NCI-H1048 (cell line): ENCODE results near the gene ARL5C.

Source experiments
- DNase-seq: peaks from one replicate; lab custom pipeline; 2025; lab: John Stamatoyannopoulos, UW

ARL5C gene, protein sequence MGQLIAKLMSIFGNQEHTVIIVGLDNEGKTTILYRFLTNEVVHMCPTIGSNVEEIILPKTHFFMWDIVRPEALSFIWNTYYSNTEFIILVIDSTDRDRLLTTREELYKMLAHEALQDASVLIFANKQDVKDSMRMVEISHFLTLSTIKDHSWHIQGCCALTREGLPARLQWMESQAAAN

GRCh38 chr17:39165841-39166349 lies at the start of gene ARL5C:
Gene ARL5C, minus strand, starts transcription at chr17:39166161. Its CDS starts 401 bp downstream, at chr17:39165760.
- DNase-seq, result no peak

DNA sequence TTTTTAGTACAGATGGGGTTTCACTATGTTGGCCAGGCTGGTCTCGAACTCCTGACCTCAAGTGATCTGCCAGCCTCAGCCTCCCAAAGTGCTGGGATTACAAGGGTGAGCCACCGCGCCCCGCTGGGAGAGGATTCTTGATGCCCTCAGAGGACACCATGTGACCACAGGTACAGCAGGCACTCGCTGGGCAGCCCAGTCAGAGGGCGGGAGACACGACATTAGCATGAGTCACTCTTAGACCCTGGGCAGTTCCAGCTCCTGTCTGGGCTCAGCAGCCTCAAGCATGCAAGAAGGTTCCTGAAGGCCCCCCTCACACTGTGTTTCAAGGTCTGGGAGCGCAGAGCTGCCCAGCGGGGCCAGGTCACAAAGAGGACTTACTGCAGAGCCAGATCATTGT lies 47.9 kb upstream of the ARL5C start:
- no peak for DNase-seq

DNA sequence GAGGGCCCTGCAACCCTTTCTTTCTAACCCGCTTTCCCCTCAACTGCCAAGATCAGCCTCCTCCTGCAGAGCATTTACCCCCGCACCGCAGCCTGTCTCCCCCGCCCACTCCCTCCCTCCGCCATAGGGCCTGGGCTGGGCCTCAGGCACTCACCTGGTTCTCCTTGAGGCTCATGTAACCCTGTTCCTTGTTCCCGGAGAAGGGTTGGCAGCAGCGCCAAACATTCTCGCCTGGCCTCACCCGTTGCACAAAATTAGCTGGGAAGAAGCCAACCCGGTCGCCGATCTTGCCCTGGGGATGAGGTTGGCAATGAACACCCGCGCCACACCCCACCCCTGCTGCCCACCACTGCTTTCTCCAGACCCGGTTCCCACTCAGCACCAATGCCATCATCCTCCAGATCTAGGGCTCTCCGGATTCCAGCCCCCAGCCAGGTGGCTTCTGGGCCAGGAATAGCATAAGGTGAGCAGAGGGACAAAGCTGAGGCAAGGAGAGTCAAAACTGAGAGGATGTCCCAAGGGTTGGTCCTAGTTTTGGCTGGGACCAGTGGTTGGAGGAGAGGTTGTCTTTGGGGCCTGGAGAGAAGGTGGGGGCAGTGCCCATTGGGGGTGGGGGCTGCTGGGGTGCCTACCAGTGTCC lies 47.0 kb upstream of the ARL5C start:
- DNase-seq, result no peak

- no peak for DNase-seq
These were observed 46.3 kb upstream of the ARL5C start for GRCh38 chr17:39212195-39212810.

- DNase-seq, result no peak
These were observed 44.1 kb upstream of the ARL5C start for GRCh38 chr17:39210093-39210434.

DNA sequence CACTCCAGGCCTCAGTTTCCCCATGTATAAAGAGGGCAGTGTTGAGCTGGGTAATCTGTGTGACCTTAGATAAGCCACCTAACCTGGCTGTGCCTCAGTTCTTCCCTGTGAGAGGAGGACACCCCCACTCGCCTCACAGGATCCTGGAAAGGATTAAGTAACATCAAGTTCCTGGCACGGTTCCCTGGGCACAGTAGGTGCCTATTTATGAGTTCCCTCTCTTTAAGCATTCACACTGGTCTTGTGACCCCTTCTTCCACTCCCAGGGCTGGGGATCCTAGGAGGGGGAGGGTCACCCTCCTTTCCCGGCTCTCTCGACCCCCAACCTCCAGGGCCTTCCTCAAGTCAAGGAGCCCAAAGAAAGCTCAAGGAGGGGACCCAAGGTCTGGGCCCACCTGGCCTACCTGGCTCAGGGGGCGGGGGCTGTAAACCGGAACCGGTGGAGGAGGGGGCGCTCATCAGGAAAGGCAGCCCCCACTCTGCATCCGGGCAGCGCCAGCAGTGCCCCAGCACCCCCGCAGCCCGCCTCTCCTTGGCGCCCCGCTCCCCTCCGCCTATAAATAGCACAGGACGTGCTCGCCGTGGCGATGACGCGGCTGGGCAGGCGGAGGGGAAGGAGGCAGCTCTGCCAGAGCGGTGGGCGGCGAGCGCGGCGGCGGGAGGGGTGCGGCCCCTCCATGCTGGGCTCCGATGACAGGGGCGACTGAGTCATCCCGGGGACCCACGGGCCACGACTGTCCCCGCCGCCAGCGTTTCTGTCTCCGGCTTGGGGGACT lies 43.5 kb upstream of the ARL5C start:
- DNase-seq, result no peak

DNA sequence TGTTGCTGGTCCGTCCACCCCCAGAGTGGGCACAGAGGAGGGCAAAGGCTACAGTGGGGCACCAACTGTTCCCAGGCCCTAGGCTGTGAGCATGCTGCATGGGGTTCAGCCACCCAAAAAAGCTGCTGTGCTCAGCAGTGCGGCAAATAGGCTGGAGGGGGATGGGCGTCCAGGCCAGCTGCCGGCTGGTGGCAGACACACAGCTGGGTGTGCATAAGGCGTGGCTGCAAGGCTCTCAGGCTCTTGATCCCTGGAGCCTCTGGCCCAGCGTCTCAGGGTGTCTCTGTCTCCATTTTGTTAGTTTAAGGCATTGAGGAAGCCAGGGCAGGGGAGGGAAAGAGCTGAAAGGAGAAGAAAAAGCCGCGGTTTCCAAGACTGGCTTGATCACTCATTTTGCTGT lies 42.9 kb upstream of the ARL5C start:
- DNase-seq, result no peak

GRCh38 chr17:39208136-39208535 lies 42.2 kb upstream of the ARL5C start:
- no peak for DNase-seq

GRCh38 chr17:39205112-39205526 lies 39.2 kb upstream of the ARL5C start:
- no peak for DNase-seq

DNA sequence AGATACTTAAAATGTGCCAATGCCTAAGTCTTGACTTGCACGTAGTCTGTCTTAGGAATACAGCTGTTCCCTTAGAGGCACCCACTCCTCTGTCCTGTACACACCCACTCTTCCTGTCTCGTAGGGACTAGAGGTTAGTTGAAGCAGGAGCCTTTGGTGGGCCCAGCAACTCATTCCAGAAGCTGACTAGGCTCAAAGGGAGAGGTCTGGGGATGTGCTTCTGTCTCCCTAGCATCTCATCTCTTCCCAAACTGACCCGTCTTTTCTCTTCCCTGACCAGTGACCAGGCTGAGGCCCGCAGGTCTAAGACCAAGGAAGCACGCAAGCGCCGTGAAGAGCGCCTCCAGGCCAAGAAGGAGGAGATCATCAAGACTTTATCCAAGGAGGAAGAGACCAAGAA lies 38.3 kb upstream of the ARL5C start:
- DNase-seq, result no peak

GRCh38 chr17:39200957-39201510 lies 35.1 kb upstream of the ARL5C start:
- DNase-seq, result no peak

GRCh38 chr17:39200070-39200879 lies 34.3 kb upstream of the ARL5C start, which contains the start of gene RPL19:
Gene RPL19, plus strand, starts transcription at chr17:39200283. Its CDS starts 62 bp downstream, at chr17:39200345.
- DNase-seq, result no peak

GRCh38 chr17:39199820-39200069 lies 33.8 kb upstream of the ARL5C start:
- DNase-seq, result peak; percentile 70

- DNase-seq, result no peak
These were observed 32.2 kb upstream of the ARL5C start for GRCh38 chr17:39198186-39198566.

DNA sequence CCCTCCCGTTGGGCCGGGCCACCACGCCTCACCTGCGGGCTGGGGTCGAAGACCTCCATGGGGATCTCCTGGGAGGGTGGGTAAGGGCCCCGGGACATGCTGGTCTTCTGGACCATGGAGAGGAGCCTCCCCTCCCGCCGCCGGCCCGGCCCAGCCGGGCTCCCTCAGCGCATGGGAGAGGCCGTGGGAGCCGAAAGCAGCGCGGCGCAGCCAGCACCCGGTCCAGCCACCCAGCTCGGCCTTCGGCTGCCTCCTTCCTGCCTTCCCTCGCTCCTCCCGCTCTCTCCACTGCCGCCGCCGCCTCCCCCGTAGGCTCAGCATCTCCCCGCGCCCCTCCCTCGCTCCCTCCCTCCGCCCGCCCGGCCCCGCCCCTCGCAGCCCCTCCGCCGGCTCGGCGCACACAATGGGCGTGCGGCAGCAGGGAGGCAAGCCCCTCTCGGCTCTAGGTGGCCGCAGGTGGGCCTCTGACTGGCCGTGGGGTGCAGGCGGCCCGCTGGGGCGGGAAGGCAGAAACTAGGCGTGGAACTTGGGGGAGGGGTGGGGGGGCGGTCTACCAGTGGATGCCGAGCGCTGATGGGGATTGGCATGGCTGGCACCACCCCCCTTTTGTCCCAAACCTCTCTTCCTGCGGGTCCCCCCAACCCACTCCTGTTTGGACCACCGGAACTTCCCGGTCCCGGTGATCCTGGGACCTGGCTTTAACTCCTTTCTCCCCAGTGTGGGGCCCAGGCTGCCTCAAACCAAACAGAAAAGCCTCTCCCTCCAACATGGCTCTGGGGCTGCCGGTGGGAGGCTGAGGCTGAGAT lies 31.6 kb upstream of the ARL5C start, which contains the start of gene CACNB1:
Gene CACNB1 (minus strand): TSS at position 290 of the 806 bp plus-strand sequence. CDS start 174 bp downstream, at position 116.
- DNase-seq, result peak; percentile 29

DNA sequence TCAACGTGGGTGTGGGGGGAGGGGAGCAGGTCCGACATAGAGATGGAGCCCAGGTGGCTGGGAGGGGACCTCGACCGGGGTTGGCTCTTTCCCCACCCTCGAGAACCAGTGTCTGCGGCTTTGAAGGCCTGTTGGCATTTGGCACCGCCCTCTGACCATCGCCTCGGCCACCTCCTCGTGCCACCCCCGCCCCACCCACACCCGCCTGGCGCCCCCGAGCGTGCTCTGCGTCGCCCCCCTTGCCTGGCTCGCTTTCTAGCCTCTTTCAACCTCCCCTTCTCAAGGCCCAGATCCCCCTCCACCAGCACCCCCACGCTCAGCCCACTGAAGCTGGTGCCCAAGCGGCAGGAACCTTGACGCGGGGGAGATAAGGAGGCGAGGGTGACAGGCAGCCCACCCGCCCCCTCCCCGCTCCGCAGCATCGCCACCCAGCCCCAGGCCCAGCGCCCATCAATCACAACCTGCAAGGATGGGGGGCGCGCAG lies 30.9 kb upstream of the ARL5C start:
- no peak for DNase-seq

- no peak for DNase-seq
These were observed 30.4 kb upstream of the ARL5C start for GRCh38 chr17:39196241-39196807.

DNA sequence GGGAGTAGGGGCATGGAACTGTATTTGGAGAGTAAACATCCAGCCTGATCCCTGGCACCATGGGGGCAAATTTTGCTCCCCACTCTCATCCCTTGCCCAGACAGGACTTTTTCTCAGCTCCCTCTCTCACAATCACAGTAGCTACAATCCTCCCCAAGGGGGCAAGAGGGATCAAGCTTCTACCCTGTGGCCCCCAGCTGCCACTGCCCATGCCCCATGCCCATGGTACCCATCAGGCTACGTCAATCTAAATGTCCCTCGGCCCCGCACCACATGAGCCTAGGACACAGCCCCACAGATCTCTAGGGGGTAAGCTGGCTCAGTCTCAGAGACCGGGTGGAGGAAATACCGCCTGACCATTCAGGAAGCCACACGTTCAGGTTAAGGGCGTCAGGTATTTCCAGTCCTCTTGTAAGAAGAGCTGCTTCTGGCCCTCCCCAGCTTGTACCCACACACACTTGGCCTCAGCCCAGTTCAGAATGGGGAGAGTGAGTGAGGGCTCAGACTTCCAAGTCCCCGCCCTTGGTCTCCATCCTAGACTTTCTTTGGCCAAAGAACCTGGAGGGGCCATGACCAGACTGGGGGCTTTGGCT lies 29.7 kb upstream of the ARL5C start:
- DNase-seq, result no peak

DNA sequence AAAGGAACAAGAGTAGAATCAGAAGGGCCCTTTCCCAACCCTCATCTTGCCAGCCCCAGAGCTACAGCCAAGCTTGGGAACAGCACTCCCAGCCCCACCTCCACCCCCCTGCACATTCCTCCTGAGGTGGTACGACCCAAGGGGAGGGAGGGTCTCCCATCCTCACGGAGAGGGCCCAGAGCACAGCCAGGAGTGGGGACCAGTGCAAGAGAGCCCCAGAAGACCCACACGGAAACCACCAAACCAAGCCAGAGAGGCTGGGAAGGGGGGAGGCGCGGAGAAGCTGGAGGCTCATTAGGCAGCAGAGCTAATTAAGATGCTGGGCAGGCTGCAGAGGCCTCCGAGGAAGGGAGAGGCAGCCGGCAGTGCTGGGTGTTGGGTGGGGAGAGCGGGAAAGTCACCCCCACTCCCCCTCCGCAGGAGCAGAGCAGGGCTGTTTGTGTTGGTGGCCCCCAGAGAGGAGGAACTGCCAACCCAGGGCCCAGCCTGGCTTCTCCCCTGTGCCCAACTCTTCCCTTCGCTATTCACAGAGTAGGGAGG lies 29.1 kb upstream of the ARL5C start:
- DNase-seq, result no peak
